H1 (cell line): ENCODE measurements around the gene ANKFN1. TPM values are rescaled to one million over a fixed set of nuclear protein-coding genes. Genes with fewer than 3 reads are reported as not detected.

Experiments used
- CTCF ChIA-PET: fragments of 300-600 bp; sonication (Branson Sonifier 250); formaldehyde crosslinking; loops from one replicate; lab custom pipeline; 2021; ENCODE audit not compliant: partially characterized antibody; lab: Charles Lee
- POLR2A ChIA-PET: fragments of 300-600 bp; sonication (Branson Sonifier 250); formaldehyde crosslinking; loops from one replicate; lab custom pipeline; 2021; ENCODE audit warnings: inconsistent platforms; ENCODE audit not compliant: partially characterized antibody; lab: Charles Lee
- DNase-seq, 2 experiments: peaks; one replicate each; pipeline versions ENCODE4 v3.0.0 to v3.0.0-alpha.2; 2010 to 2022; ENCODE audit warnings: low spot score in 2 of 2, low read depth in 1 of 2, mixed read lengths in 1 of 2
- FAIRE-seq: peaks from 2 replicates; lab custom pipeline; 2011; peaks lifted over from hg19 to GRCh38; lab: Jason Lieb, UNC
- H2AFZ ChIP-seq: 2 replicates; pipeline ENCODE4 v1.8.1; 2012; ENCODE audit warnings: low read length, inconsistent platforms
- H2AK5ac ChIP-seq: 2 replicates; pipeline ENCODE4 v1.6.1; 2013; ENCODE audit warnings: low read depth, low read length
- H2BK120ac ChIP-seq: replicated peaks from 2 replicates; pipeline ENCODE3; 2013; ENCODE audit warnings: low read depth, low read length, inconsistent platforms
- H2BK12ac ChIP-seq: 2 replicates; pipeline ENCODE4 v1.6.1; 2013; ENCODE audit warnings: low read depth, low read length
- H2BK15ac ChIP-seq: 2 replicates; pipeline ENCODE4 v1.6.1; 2013; ENCODE audit warnings: low read length
- H2BK20ac ChIP-seq: 2 replicates; pipeline ENCODE4 v1.6.1; 2013; ENCODE audit warnings: low read length
- H2BK5ac ChIP-seq: 2 replicates; pipeline ENCODE4 v1.6.1; 2013; ENCODE audit warnings: low read depth, low read length
- H3K14ac ChIP-seq: 2 replicates; pipeline ENCODE4 v1.6.1; 2013; ENCODE audit warnings: inconsistent platforms; ENCODE audit not compliant: insufficient read length
- H3K18ac ChIP-seq: 2 replicates; pipeline ENCODE4 v1.6.1; 2013; ENCODE audit warnings: low read length; ENCODE audit errors: extremely low read depth
- H3K23ac ChIP-seq: 2 replicates; pipeline ENCODE4 v1.6.1; 2013; ENCODE audit warnings: inconsistent platforms; ENCODE audit not compliant: insufficient read length
- H3K23me2 ChIP-seq: 2 replicates; pipeline ENCODE4 v1.6.1; 2013; ENCODE audit warnings: low read depth, low read length
- H3K27ac ChIP-seq: 2 replicates; pipeline ENCODE4 v1.6.1; 2011; ENCODE audit warnings: low read depth, low read length, inconsistent platforms
- H3K27me3 ChIP-seq, 4 experiments: replicated peaks in 1 of 4; 1 replicate in 1 of 4; 2 replicates in 3 of 4; pipeline versions ENCODE4 v1.6.1 to v1.8.1; 2011 to 2013; ENCODE audit warnings: low read length in 3 of 4, mild to moderate bottlenecking in 3 of 4, inconsistent platforms in 2 of 4, mixed read lengths in 2 of 4, moderate library complexity in 1 of 4; ENCODE audit not compliant: control insufficient read depth in 3 of 4, insufficient read depth in 3 of 4; ENCODE audit errors: extremely low read depth in 1 of 4
- H3K36me3 ChIP-seq, 4 experiments: 2 replicates each; pipeline versions ENCODE4 v1.6.1 to v1.8.1; 2011 to 2013; ENCODE audit warnings: mild to moderate bottlenecking in 4 of 4, low read length in 3 of 4, moderate library complexity in 2 of 4, control low read depth in 1 of 4, inconsistent platforms in 1 of 4; ENCODE audit not compliant: insufficient read depth in 4 of 4, control insufficient read depth in 2 of 4
- H3K4ac ChIP-seq: replicated peaks from 2 replicates; pipeline ENCODE3; 2013; ENCODE audit warnings: low read length, low read depth, mixed read lengths, inconsistent platforms; ENCODE audit not compliant: insufficient read length
- H3K4me1 ChIP-seq, 4 experiments: replicated peaks in 1 of 4; 1 replicate in 1 of 4; 2 replicates in 3 of 4; pipeline versions ENCODE4 v1.6.1 to v1.8.1; 2011 to 2013; ENCODE audit warnings: low read length in 3 of 4, inconsistent platforms in 2 of 4, mixed read lengths in 1 of 4; ENCODE audit not compliant: insufficient read depth in 4 of 4, control insufficient read depth in 3 of 4
- H3K4me2 ChIP-seq, 2 experiments: 2 replicates each; pipeline versions ENCODE4 v1.6.1 to v1.8.1; 2011 to 2013; ENCODE audit warnings: low read depth in 2 of 2, low read length in 2 of 2, control low read depth in 1 of 2, inconsistent platforms in 1 of 2, mild to moderate bottlenecking in 1 of 2; ENCODE audit not compliant: insufficient read depth in 1 of 2
- H3K4me3 ChIP-seq, 4 experiments: fragments of 200-600, 300-600 bp in 1 of 4; sonication (generic), shearing (Covaris generic), sonication (Bioruptor Twin) in 1 of 4; 2 replicates each; pipeline versions ENCODE4 v1.5.1 to v1.8.1; 2011 to 2016; ENCODE audit warnings: low read length in 4 of 4, low read depth in 3 of 4, control low read depth in 2 of 4, inconsistent platforms in 2 of 4, mild to moderate bottlenecking in 2 of 4, mixed read lengths in 1 of 4, moderate library complexity in 1 of 4; ENCODE audit not compliant: insufficient read depth in 2 of 4; ENCODE audit errors: extremely low read depth in 1 of 4
- H3K56ac ChIP-seq: replicated peaks from 2 replicates; pipeline ENCODE3; 2013; ENCODE audit warnings: low read depth, mild to moderate bottlenecking, mixed read lengths, low read length, inconsistent platforms; ENCODE audit not compliant: insufficient read length
- H3K79me1 ChIP-seq: 2 replicates; pipeline ENCODE4 v1.6.1; 2013; ENCODE audit warnings: low read depth, low read length, control low read depth
- H3K79me2 ChIP-seq, 2 experiments: 2 replicates each; pipeline versions ENCODE4 v1.6.1 to v1.8.1; 2012 to 2013; ENCODE audit warnings: low read length in 2 of 2, mild to moderate bottlenecking in 2 of 2, inconsistent platforms in 1 of 2; ENCODE audit not compliant: insufficient read depth in 2 of 2, control insufficient read depth in 1 of 2
- H3K9ac ChIP-seq, 4 experiments: replicated peaks in 1 of 4; 1 replicate in 1 of 4; 2 replicates in 3 of 4; pipeline versions ENCODE4 v1.6.1 to v1.8.1; 2011 to 2013; ENCODE audit warnings: low read depth in 3 of 4, low read length in 3 of 4, control low read depth in 2 of 4, mild to moderate bottlenecking in 2 of 4, moderate library complexity in 2 of 4, inconsistent platforms in 1 of 4; ENCODE audit errors: extremely low read depth in 1 of 4
- H3K9me3 ChIP-seq, 2 experiments: 2 replicates each; pipeline versions ENCODE4 v1.6.1 to v1.8.1; 2012 to 2013; ENCODE audit warnings: mild to moderate bottlenecking in 2 of 2, moderate library complexity in 2 of 2, control low read depth in 1 of 2, inconsistent platforms in 1 of 2, low read depth in 1 of 2, low read length in 1 of 2, mixed read lengths in 1 of 2; ENCODE audit not compliant: insufficient read depth in 2 of 2
- H4K20me1 ChIP-seq, 2 experiments: replicated peaks in 1 of 2; 2 replicates each; pipeline versions ENCODE3 to v1.8.1; 2011 to 2013; ENCODE audit warnings: inconsistent platforms in 2 of 2, low read length in 2 of 2, mild to moderate bottlenecking in 1 of 2; ENCODE audit not compliant: insufficient read depth in 2 of 2, control insufficient read depth in 1 of 2
- H4K5ac ChIP-seq: 2 replicates; pipeline ENCODE4 v1.6.1; 2013; ENCODE audit warnings: low read length, low read depth, mixed read lengths, inconsistent platforms; ENCODE audit not compliant: insufficient read length
- H4K8ac ChIP-seq: 2 replicates; pipeline ENCODE4 v1.8.0; 2013; ENCODE audit warnings: mild to moderate bottlenecking, moderate library complexity, low read length, inconsistent platforms; ENCODE audit not compliant: insufficient read depth; ENCODE audit errors: extremely low read depth
- H4K91ac ChIP-seq: replicated peaks from 2 replicates; pipeline ENCODE3; 2013; ENCODE audit warnings: low read length, mixed read lengths, inconsistent platforms; ENCODE audit not compliant: insufficient read length
- CBX8 ChIP-seq: fragments of 300-800, 300-1000 bp; sonication (generic); IDR thresholded peaks from 2 replicates; pipeline ENCODE4 v1.7.1; 2016; ENCODE audit warnings: low read depth, low read length, borderline replicate concordance
- RAD21 ChIP-seq, 2 experiments: IDR thresholded peaks in 1 of 2; conservative IDR thresholded peaks in 1 of 2; 2 replicates each; pipeline ENCODE4 v1.6.1; 2011; ENCODE audit warnings: low read depth in 2 of 2, low read length in 2 of 2, improper control_type of control experiment in 1 of 2, inconsistent platforms in 1 of 2, mild to moderate bottlenecking in 1 of 2, moderate library complexity in 1 of 2
- TAF1 ChIP-seq: IDR thresholded peaks from 2 replicates; pipeline ENCODE4 v1.6.1; 2011; ENCODE audit warnings: mild to moderate bottlenecking, low read depth, low read length
- WGBS, 2 experiments: shearing (Covaris generic) in 1 of 2; methylation state at CpG; one replicate each; pipeline versions ENCODE4 v1.1.6 to v1.1.7; 2013 to 2015; ENCODE audit warnings: low lambda C conversion rate in 2 of 2, mixed read lengths in 2 of 2, inconsistent platforms in 1 of 2, low coverage in 1 of 2, missing lambda C conversion rate in 1 of 2; ENCODE audit not compliant: insufficient replicate concordance in 2 of 2, insufficient coverage in 1 of 2, insufficient read length in 1 of 2; ENCODE audit errors: extremely low coverage in 1 of 2, missing lambda C conversion rate in 1 of 2; 5-methylcytosine and 5-hydroxymethylcytosine counted together
- polyA plus RNA-seq, 7 experiments: library from polyadenylated mRNA; depleted of rRNA in 3 of 7; stranded (reverse) in 5 of 7; unstranded in 2 of 7; fragments of >200 nt in 5 of 7; fragments of 200-250 nt in 2 of 7; gene quantifications; 1 replicate in 5 of 7; 2 replicates in 1 of 7; 4 replicates in 1 of 7; pipeline versions ENCODE4 v1.2.1 to v1.2.3, GENCODE V29; 2011 to 2013; ENCODE audit warnings: missing spikeins in 2 of 7, mixed read lengths in 2 of 7
- total RNA-seq: library from RNA; stranded (reverse); fragmentation: NEBNext Ultra II Directional; extraction: Animal tissue kit (Norgen Biotek cat#: 25700); gene quantifications from 2 replicates; pipeline ENCODE4 v1.2.1, GENCODE V29; 2021

The ANKFN1 gene
- total and polyA plus RNA-seq, 2 of the 8 experiments (the other 6 are each of a cell fraction or from before 2014, with no cell fraction given): not detected

GRCh38 chr17:56373981-56374833 is 220.9 kb downstream of the ANKFN1 start:
- Histone ChIP-seq H3K56ac (no peak overlapping the region), H3K9me3 (no peaks in the 10 kb centered on the region), H4K8ac (no peak overlapping the region), H3K36me3 (no peaks in the 10 kb centered on the region), H3K79me1 (no peaks in the 10 kb centered on the region), H4K20me1 (no peaks in the 10 kb centered on the region), H2AFZ (peak overlapping the region; percentile 25; the same call in 1 of the 2 replicates), H3K14ac (no peak overlapping the region), H4K91ac (no peak overlapping the region), H2BK120ac (no peak overlapping the region), H2AK5ac (no peak overlapping the region), H3K27me3 (no peaks in the 10 kb centered on the region), H2BK15ac (no peak overlapping the region), H3K23me2 (no peaks in the 10 kb centered on the region), H4K5ac (no peak overlapping the region), H3K27ac (no peak overlapping the region), H3K9ac (no peak overlapping the region), H3K4me1 (no peaks in the 10 kb centered on the region), H3K4me3 (no peak overlapping the region), H3K4ac (no peak overlapping the region), H3K79me2 (no peaks in the 10 kb centered on the region), H3K23ac (no peak overlapping the region), H3K18ac (no peak overlapping the region), H2BK20ac (no peak overlapping the region), H3K4me2 (no peak overlapping the region), H2BK12ac (no peak overlapping the region), H2BK5ac (no peak overlapping the region)
- 77% methylated on average over 9 of the region's 9 CpGs; no CpG with 5 or more reads in 1 of the 2 experiments for WGBS, 2 experiments
- no peak for TF ChIP-seq CBX8
- peak in 1 of 2 experiments; percentile 23; a peak in 1 of 4 replicates for TF ChIP-seq RAD21 (IDR thresholded peaks at IDR 0.05 in 1 of 2, conservative IDR thresholded peaks at IDR 0.05 in 1 of 2; ENCODE audit: low read depth in 2 of 2, low read length in 2 of 2)
- no peak for TF ChIP-seq TAF1
- DNase-seq (no peak), FAIRE-seq (no peak)
- POLR2A ChIA-PET: no interaction called here
- CTCF ChIA-PET: no interaction called here
